ENCODE measurements around the gene CRYGS.

DNA sequence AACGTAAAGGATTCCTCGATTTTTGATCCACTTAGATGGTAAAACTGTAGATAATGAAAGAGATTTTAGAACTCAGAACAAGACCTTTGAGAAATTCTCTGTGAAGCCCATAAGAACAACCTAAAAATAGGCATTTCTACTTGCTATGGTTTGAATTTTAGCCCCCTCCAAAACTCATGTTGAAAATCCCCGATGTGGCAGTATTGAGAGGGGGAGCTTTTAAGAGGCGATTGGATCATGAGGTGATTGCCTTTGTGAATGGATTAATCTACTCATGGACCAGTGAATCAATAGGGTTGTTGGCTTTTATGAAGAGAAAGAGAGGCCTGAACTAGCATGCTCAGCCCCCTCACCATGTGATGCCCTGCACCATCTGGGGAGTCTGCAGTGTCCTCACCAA is 48.5 kb upstream of the CRYGS start:
- TF ChIP-seq CTCF (IDR thresholded peaks at IDR 0.05; ENCODE audit: low read depth, low read length): no peak
- TF ChIP-seq EZH2phosphoT487 (IDR thresholded peaks at IDR 0.05; ENCODE audit: low read depth): no peak

All from OCI-LY3 (cell line).